ENCODE results near the gene SCN5A.

SCN5A gene

DNA sequence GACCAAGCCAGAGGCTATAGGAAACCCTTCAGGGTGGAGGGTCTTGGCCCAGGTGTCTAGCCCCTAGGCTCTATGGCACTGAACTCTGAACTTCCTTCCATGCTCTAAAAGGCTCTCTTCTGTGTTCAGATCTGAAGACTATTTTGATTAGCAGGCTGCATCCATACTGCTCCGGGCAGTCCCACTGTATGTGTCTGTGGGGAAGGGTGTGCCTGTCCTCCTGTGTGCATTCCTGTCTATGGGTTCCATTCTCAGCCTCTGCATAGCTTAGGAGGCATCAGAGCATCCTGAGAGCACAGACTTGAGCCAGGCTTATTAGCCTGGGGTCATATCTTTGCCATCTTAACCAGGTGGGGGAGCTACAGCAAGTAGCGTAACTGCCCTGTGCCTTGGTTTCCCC lies 115.3 kb downstream of the SCN5A start:
- DNase-seq: peak; percentile 23

DNA sequence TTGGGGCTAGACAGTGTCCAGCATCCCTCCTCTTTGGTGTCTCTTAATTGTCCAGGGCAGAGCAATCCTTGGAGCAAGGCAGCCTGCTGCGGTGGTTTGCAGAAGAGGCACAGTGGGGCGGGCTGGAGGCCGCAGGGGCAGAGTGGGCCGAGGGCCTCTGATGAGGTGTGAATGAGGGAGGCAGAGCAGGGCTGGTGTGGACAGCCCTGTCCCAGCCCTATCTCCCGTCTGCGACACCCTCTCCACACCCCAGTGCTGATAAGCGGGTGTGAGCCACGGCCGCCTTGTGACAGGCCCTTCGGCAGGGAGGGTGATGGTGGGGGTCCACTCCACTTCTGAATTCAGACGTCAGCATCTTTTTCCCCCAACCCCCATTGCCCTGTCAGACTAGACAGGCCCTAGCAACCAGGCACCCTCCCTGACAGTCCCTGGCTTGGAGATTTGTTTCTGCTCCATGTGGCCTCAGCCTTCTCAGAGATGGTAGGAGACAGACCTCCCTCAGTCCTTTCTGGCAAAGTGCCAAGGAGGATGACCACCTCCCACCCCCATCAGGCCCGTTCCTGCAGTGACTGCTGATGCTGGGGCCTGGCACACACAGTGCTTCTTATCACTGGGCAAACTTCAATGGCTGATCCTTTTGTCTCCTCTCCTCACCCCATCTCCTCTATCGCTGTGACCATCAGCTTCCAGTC lies 116.1 kb downstream of the SCN5A start:
- no peak for DNase-seq

DNA sequence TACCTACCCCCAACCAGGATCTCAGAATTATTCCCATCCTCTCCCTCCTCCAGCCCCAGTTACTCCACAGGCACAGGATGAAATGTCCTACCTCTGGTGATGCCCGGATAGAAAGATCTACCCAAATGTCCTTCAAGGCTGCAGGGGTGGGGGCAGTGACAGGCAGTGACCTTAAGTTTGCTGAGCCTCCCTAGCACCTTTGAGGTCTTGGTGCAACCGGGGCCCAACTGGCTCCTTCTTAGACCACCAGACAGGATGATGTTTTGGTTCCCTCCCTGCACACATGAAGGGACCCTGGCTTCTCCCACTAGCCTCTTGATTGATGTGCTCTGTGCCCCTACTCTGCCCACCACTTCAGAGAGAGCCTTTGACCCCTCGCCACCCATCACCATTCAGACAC lies 117.0 kb downstream of the SCN5A start:
- no peak for DNase-seq

DNA sequence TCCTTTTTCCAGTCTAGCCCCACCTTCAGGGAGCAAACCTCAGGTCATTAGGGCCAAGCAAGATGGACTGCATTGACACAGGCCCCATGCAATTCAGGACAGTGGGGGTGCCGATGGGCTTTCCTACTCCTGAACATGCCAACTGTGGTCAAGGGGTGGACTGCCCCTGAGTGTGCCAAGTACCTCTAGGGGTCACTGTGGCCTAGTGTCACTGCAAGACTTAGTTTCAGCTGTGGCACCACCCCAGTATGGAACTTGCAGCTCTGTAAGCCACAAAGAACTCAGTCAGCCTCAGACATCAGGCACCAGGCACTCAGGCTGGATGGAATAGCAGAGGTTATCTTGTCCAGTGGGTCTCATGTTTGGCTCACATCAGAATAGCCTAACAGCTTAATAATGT lies 121.0 kb downstream of the SCN5A start:
- no peak for DNase-seq

DNA sequence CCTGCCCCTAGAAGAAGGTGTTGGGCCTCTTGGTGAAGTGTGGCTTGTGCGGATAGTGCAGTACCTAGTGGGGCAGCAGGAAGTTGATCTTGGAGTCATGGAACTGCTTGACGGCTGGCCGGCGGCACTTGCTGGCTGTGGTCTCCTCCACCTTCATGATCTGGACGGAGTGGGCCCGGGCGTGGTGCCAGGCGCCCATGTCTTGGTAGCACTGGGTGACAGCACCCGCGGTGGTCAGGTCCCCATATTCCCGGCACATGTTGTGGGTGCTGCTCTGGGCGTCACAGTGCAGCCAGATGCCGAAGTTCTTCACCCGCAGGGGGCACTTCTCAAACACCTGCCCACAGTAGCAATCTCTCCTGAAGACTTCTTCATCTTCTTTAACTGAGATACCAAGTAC lies 122.7 kb downstream of the SCN5A start:
- DNase-seq: no peak

DNA sequence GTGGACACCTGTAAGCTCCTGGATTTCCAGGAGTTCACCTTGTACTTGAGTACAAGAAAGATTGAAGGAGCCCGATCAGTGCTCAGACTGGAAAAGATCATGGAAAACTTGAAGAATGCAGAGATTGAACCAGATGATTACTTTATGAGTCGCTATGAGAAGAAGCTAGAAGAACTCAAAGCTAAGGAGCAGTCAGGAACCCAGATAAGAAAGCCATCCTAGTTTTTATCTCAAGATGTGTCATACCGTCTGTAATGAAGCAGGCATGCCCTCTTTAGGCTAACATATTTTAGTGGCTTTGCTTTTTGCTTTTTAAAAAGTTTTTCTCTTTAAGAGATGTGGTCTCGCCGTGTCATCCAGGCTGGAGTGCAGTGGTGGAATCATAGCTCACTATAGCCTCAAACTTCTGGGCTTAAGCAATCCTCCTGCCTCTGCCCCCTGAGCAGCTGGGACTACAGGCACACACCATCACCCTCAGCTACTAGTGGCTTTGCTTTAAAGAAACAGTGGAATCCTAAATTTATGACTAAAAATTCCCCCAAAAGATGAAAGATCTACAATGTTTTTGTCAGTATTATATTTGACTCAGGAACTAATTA lies 125.2 kb downstream of the SCN5A start:
- no peak for DNase-seq

DNA sequence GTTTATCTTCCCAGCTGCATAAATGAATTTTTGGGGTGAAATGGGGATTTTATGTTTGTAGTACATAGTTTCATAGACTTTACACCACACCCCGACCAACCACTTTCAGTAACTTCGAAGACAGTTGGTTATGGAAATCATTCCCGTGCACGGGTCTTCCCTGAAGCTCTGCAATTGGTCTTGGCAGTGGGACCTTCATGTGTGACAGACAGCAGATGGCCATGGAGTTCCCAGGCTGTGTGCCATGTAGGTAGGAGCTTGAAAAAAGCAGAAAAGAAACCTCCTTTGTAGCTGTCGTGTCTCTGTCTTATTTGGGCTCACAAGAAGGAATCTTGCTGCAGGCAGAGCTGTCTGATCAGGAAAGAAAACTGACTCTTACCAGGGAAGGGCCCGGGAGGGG lies 127.5 kb downstream of the SCN5A start:
- DNase-seq: no peak

DNA sequence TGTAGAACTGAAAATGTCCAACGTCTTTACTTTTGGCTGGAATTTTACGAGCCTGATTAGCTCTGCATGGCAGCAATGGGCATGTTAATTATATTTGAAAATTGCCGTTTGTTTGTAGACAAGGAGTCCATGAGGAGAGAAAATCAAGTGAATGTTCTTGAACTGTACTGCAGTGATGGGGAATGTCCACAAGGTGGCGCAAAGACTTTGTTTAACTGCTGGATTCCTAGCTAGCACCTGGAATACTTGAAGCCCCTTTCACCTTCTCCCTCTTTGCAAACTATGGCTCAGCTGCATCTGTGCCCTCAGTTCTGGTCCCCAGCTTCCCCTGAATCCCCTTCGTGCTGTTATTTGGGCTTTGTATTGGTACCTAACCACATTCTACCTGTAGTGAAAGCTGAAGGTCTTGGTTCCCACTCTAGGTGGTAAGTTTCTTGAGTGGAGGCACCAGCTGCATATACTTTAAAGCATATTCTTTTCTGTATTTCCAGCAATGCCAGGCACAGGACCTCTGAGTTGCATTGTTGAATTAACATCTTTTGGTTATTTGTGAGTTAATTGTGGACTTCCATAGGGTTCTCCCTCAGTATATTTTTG lies 128.0 kb downstream of the SCN5A start:
- DNase-seq: peak; percentile 68

DNA sequence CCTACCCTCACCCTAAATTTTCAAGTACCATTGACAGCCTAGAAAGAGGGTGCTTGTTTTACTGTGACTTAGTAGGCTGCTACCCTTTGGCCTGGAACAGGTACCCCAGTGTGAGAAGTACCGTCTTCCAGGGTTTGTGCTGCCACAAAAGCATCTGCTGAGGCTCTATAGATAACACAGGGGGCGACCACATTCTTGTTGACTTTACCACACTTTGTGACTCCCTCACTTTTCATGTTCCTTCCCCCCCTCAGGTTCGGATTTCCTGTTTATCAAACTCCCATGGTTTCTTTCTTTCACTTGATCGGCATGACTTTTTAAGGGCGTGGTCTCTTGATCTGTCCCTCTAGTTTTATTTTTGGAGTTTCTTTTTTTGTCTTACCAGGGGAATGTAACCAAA lies 129.8 kb downstream of the SCN5A start:
- DNase-seq: no peak

DNA sequence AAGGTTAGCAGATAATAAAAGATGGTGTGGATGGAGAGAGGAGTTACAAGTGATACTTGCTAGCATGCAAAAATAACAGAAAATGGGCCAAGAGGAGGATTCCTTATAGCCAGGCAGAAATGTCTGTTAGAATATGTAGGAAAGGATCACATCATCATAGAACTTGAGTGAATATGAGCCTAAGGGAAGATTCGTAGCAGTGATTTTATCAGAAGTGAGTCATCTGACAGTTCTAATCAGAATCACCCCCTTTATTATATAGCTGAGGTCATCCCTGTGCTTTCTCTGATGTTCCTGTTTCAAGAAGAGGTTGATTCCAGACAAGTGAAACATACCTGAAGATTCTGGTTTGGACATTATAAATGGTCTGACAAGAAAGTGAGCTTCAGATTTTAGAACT lies 130.5 kb downstream of the SCN5A start:
- DNase-seq: no peak

DNA sequence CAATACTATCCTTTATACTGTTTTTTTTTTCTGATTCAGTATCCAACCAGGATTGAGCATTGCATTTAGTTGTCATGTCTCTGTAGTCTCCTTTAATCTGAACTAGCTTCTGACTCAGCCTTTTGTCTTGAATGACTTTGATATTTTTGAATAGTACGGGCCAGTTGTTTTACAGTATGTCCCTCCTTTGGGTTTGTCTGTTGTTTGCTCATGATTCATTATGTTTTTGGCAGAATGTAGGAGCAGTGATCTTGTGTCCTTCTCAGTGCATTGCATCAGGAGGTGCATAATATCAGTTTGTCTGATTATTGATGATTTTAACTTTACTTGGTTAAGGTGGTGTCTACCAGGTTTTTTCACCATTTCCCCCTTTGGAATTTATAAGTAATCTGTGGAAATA lies 132.8 kb downstream of the SCN5A start:
- DNase-seq: no peak

DNA sequence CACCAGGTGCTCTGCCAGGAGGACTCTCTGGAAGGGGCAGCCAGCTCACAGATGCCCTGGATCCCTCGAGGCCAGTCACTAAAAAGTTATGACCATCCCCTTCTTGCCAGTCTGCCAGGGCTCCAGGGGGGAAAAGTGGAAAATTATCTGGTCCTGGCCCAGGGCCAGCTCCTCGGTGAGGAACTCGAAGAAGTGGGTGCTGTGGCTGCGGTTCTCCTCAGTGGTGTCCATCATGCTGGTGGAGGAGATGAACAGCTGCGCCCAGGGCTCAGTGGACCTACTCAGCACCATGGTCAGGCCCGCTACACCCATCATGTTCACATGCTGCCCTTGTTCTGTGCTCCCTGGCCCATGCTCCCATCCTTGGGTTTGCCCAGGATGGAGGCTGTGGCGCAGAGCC lies 134.1 kb downstream of the SCN5A start:
- DNase-seq: no peak

DNA sequence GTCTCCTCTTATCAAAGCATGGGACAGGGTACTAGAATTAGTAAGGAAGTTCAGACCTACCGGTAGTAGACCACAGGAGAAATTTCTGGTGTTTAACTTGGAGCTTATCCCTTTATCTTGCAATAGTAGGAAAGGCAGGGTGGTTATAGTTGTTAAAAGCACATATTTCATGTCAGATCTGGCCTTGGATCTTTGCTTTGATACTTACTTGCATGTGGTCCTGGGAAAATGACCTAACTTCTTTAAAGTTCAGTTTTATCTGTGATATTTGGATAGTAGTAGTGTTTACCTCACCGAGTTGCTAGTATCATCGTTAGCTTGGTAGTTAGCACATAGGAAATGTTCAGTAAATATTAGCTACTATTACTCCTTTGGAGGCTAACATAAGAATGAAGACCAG lies 137.9 kb downstream of the SCN5A start:
- DNase-seq: no peak

DNA sequence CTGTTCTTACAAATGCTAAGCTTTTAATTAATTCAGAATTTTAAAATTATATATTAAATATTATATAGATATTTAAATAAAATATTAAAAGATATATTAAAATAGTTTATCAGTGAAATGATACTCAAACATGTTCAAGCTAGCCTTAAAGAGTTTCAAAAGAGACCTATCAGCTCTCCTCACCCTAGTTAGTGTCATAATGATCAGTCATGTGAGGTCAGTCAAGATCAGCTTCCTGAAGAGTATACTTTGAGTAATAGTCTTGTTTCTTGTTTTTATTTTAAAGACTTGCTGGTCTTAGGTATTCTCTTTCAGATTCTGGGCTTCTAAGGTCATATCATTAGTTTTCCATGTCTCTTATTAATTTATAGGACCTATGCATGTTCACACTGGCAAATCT lies 138.9 kb downstream of the SCN5A start:
- DNase-seq: no peak

DNA sequence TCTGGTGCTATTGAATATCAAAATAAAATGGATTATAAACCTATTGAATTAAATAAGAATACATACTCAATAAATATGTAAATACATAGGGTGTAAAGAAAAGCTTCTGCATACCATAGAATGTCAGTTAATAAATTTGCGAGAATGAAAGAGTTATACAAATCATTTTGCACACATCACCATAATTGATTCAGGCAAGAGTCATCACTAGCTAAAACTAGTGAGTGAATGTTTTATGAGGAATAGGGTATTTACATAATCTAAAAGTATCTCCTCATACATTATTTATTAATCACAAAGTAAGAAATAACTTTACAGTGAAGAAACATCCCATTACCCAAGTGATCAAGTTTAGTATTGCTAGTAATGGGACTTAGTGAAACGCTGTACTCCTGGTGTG lies 139.8 kb downstream of the SCN5A start:
- no peak for DNase-seq

DNA sequence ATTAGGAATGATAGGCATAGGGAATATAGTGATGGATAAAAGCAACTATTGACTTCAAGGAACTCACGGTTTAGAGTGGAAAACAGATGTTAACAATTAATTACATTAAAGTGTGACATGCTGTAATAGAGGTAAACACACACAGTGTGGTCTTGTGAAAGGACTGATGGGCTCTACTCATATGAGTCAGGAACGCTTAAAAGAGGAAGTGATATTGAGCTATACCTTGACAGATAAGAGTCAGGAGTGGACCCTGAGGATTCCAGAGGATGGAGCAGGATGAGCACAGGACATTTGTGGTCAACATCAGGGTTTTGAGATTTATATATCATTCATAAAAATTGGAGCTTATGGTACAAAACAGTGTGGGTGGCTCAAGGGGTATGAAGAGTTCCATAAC lies 142.4 kb downstream of the SCN5A start:
- DNase-seq: no peak

DNA sequence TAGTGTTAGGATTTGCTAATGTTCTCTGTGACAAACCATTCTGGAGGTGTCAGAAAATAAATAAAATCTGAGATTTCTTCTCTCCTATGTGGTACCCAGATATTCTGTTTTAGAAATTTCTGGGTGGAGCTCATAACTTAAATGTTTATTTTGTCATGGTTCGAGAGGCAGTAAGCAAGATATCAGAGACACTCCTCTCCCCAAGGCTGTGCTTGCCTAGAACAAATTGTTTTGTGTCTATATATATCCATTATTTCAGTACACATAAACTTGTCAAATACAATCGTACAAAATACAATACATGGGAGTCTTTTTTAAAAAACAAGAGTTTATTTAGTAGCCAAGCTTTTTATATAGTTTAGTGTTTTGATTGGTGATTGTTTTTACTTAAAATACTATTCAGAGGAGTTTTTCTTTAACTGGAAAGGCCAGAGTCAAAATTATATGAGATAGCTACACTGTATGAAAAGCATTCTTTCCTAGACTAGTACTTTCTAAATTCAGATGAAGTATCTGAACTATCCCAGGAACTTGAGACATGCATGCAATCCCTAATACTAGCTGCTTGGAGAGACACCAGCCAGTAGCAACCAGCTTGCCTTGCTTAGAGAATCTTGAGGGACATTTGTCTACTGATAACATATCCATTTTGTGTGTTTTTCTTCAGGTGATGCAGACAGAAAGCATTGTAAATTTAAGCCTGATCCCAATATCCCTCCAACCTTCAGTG lies 148.6 kb downstream of the SCN5A start:
- DNase-seq: no peak
